SK-N-SH (cell line): ENCODE data around the gene GJE1. TPM values are rescaled to one million over a fixed set of nuclear protein-coding genes. Genes with fewer than 3 reads are reported as not detected.

Experiments used
- CTCF ChIA-PET: fragments of 300-600, 350-600 bp; formaldehyde crosslinking; extraction: SDS; loops from one replicate; lab custom pipeline; 2021; lab: Yijun Ruan, JAX
- POLR2A ChIA-PET: fragments of 350-600 bp; sonication (Branson Sonifier 250); formaldehyde crosslinking; extraction: SDS; loops from one replicate; lab custom pipeline; 2020; ENCODE audit warnings: antibody characterized with exemption, inconsistent platforms; lab: Yijun Ruan, JAX
- DNase-seq: peaks from one replicate; pipeline ENCODE4 v3.0.0; 2012
- H2AFZ ChIP-seq: fragments of 200-600 bp; sonication (generic); 2 replicates; pipeline ENCODE4 v1.8.1; 2016; ENCODE audit warnings: antibody characterized with exemption, mild to moderate bottlenecking, low read depth
- H3F3A ChIP-seq: fragments of 200-600 bp; sonication (generic); replicated peaks from 2 replicates; pipeline ENCODE3; 2016; ENCODE audit warnings: antibody characterized with exemption, mild to moderate bottlenecking; ENCODE audit not compliant: insufficient read depth
- H3K27ac ChIP-seq, 2 experiments: fragments of 200-500 bp in 1 of 2; fragments of 200-600 bp in 1 of 2; sonication (Bioruptor generic) in 1 of 2; sonication (generic), shearing (Covaris generic) in 1 of 2; 2 replicates each; pipeline versions ENCODE4 v1.5.1 to v1.6.1; 2014 to 2016; ENCODE audit warnings: low read depth in 2 of 2, inconsistent platforms in 1 of 2, low read length in 1 of 2, mild to moderate bottlenecking in 1 of 2, mixed read lengths in 1 of 2
- H3K27me3 ChIP-seq: fragments of 200-600 bp; sonication (generic), shearing (Covaris generic); 2 replicates; pipeline ENCODE4 v1.6.1; 2016; ENCODE audit warnings: mixed run types; ENCODE audit not compliant: insufficient read depth
- H3K36me3 ChIP-seq, 2 experiments: fragments of 200-500 bp in 1 of 2; fragments of 200-600 bp in 1 of 2; sonication (Bioruptor generic) in 1 of 2; sonication (generic) in 1 of 2; replicated peaks in 1 of 2; 2 replicates each; pipeline versions ENCODE3 to v1.5.1; 2014 to 2016; ENCODE audit warnings: low read length in 1 of 2, mild to moderate bottlenecking in 1 of 2; ENCODE audit not compliant: insufficient read depth in 2 of 2, control insufficient read depth in 1 of 2
- H3K4me1 ChIP-seq, 2 experiments: fragments of 200-500 bp in 1 of 2; fragments of 200-600 bp in 1 of 2; sonication (Bioruptor generic) in 1 of 2; sonication (generic), shearing (Covaris generic) in 1 of 2; 2 replicates each; pipeline versions ENCODE4 v1.5.1 to v1.6.1; 2014 to 2016; ENCODE audit warnings: low read depth in 1 of 2, low read length in 1 of 2, mixed run types in 1 of 2; ENCODE audit not compliant: insufficient read depth in 2 of 2, control insufficient read depth in 1 of 2
- H3K4me2 ChIP-seq: fragments of 200-600 bp; sonication (generic), shearing (Covaris generic); 2 replicates; pipeline ENCODE4 v1.6.1; 2017; ENCODE audit warnings: mixed run types
- H3K4me3 ChIP-seq, 2 experiments: fragments of 200-500 bp in 1 of 2; fragments of 200-600 bp in 1 of 2; sonication (Bioruptor generic) in 1 of 2; sonication (generic), shearing (Covaris generic) in 1 of 2; 2 replicates each; pipeline versions ENCODE4 v1.5.1 to v1.8.1; 2014 to 2016; ENCODE audit warnings: low read depth in 2 of 2, inconsistent platforms in 1 of 2, low read length in 1 of 2, mild to moderate bottlenecking in 1 of 2, mixed read lengths in 1 of 2, moderate library complexity in 1 of 2
- H3K79me2 ChIP-seq: fragments of 200-600 bp; sonication (generic); 2 replicates; pipeline ENCODE4 v1.8.1; 2017; ENCODE audit warnings: mild to moderate bottlenecking; ENCODE audit not compliant: insufficient read depth
- H3K9ac ChIP-seq: fragments of 200-600 bp; sonication (generic); 2 replicates; pipeline ENCODE4 v1.6.1; 2017; ENCODE audit warnings: mixed run types
- H3K9me2 ChIP-seq: fragments of 200-600 bp; sonication (generic); 2 replicates; pipeline ENCODE4 v1.6.1; 2017; ENCODE audit warnings: mixed run types
- H3K9me3 ChIP-seq: fragments of 200-600 bp; sonication (generic); 2 replicates; pipeline ENCODE4 v1.6.1; 2017; ENCODE audit warnings: mixed run types, mild to moderate bottlenecking, moderate library complexity
- H4K20me1 ChIP-seq: fragments of 200-600 bp; sonication (generic); 2 replicates; pipeline ENCODE4 v1.6.1; 2017; ENCODE audit warnings: mild to moderate bottlenecking, mixed run types; ENCODE audit not compliant: insufficient read depth
- CTCF ChIP-seq: fragments of 200-600 bp; sonication (generic); IDR thresholded peaks from 2 replicates; pipeline ENCODE4 v1.6.1; 2017; ENCODE audit warnings: antibody characterized with exemption, mild to moderate bottlenecking, moderate library complexity
- EP300 ChIP-seq, 2 experiments: IDR thresholded peaks; 2 replicates each; pipeline versions ENCODE4 v1.4.0 to v1.6.1; 2012; ENCODE audit warnings: borderline replicate concordance in 1 of 2, low read depth in 1 of 2, low read length in 1 of 2
- FOSL2 ChIP-seq: IDR thresholded peaks from 2 replicates; pipeline ENCODE4 v1.4.0; 2012; ENCODE audit warnings: low read depth, mild to moderate bottlenecking, moderate library complexity, borderline replicate concordance
- FOXJ3 ChIP-seq: sonication (generic); formaldehyde crosslinking; IDR thresholded peaks from 2 replicates; pipeline ENCODE4 v1.5.1; 2020; ENCODE audit warnings: mild to moderate bottlenecking, missing genetic modification reagents
- GABPA ChIP-seq: IDR thresholded peaks from 2 replicates; pipeline ENCODE4 v1.4.0; 2012; ENCODE audit warnings: low read depth, mild to moderate bottlenecking
- GATA2 ChIP-seq: sonication (generic); formaldehyde crosslinking; IDR thresholded peaks from 2 replicates; pipeline ENCODE4 v1.5.0; 2020; ENCODE audit warnings: mild to moderate bottlenecking, missing genetic modification reagents
- IRF3 ChIP-seq: fragments of 150-350 bp; IDR thresholded peaks from 2 replicates; pipeline ENCODE4 v1.6.1; 2016; ENCODE audit warnings: mild to moderate bottlenecking, low read depth, low read length
- MAX ChIP-seq: IDR thresholded peaks from 2 replicates; pipeline ENCODE4 v1.4.0; 2012; ENCODE audit warnings: low read depth
- MEF2A ChIP-seq: IDR thresholded peaks from 2 replicates; pipeline ENCODE4 v1.4.0; 2012; ENCODE audit warnings: low read depth, borderline replicate concordance
- MXI1 ChIP-seq: IDR thresholded peaks from 2 replicates; pipeline ENCODE4 v1.6.1; 2012; ENCODE audit warnings: mild to moderate bottlenecking, low read depth, low read length, improper control_type of control experiment
- POLR2AphosphoS5 ChIP-seq: IDR thresholded peaks from 2 replicates; pipeline ENCODE4 v1.6.1; 2012; ENCODE audit warnings: low read depth, low read length
- RFX5 ChIP-seq: IDR thresholded peaks from 2 replicates; pipeline ENCODE4 v1.6.1; 2012; ENCODE audit warnings: mild to moderate bottlenecking, improper control_type of control experiment, low read length
- SIN3A ChIP-seq: IDR thresholded peaks from 2 replicates; pipeline ENCODE4 v1.6.1; 2012; ENCODE audit warnings: low read depth, mild to moderate bottlenecking, low read length, moderate library complexity, borderline replicate concordance
- TCF12 ChIP-seq: IDR thresholded peaks from 2 replicates; pipeline ENCODE4 v1.4.0; 2012
- USF1 ChIP-seq: IDR thresholded peaks from 2 replicates; pipeline ENCODE4 v1.4.0; 2012; ENCODE audit warnings: low read depth, borderline replicate concordance
- USF2 ChIP-seq: fragments of 150-350 bp; IDR thresholded peaks from 2 replicates; pipeline ENCODE4 v1.6.1; 2017; ENCODE audit warnings: antibody characterized with exemption, low read length, low read depth, borderline replicate concordance
- WGBS: methylation state at CpG from one replicate; pipeline ENCODE4 v1.1.6; 2017; ENCODE audit warnings: low lambda C conversion rate; 5-methylcytosine and 5-hydroxymethylcytosine counted together
- polyA plus RNA-seq, 3 experiments: library from polyadenylated mRNA; depleted of rRNA; stranded (reverse); fragments of >200 nt; gene quantifications; 2 replicates each; pipeline ENCODE4 v1.2.3, GENCODE V29; 2012
- TF ChIP-seq, protein P1 (sequence below): IDR thresholded peaks from 2 replicates; pipeline ENCODE4 v1.6.1; 2012; ENCODE audit warnings: mild to moderate bottlenecking, low read depth, low read length, moderate library complexity

Gene GJE1
- polyA plus RNA-seq, 1 of the 3 experiments (the other 2 are of a cell fraction), result not detected

DNA sequence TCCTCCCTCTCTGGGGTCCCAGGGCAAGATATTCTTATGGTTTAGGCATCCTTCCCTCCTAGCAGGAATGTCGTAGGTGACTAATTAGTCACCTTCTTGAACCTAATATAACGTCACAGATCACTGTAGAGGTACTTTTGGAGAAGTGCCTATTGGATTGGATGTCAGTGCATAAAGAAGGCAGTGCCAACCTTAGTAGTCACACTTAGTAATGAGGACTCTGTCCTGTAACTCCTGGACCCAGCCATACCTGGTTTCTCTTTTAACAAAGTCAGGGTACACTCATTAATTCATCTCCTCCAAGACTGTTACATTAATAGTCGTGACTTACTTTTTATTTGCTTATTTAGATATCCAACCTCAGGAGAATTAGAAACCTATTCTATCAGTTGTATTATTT, 34.3 kb downstream of the GJE1 start (continued):
- TF ChIP-seq USF2 (no peak), GABPA (no peak), MAX (no peak), TCF12 (no peak), EP300 (IDR thresholded peaks at IDR 0.05; ENCODE audit: borderline replicate concordance in 1 of 2, low read depth in 1 of 2, low read length in 1 of 2) (no peak), IRF3 (no peak), FOXJ3 (no peak), POLR2AphosphoS5 (no peak), USF1 (no peak), FOSL2 (no peak)

- WGBS, result 84% methylated on average over 2 of the region's 2 CpGs
- no peak overlapping the region for H3K9ac ChIP-seq
- H3K4me3 ChIP-seq, result no peak overlapping the region
- no peak overlapping the region for H3K27ac ChIP-seq
- H3K36me3 ChIP-seq, result peaks cover 43 to 57% of the 10 kb centered on the region in 2 experiments
- 0 out of 2 replicates have a peak, but pooled peaks cover 13% of the 10 kb centered on the region for H4K20me1 ChIP-seq
- ChIA-PET CTCF (interaction anchor here (0.8 kb wide), 1 partner anchor 11 kb away, joined by 4 read pairs; no protein-coding TSS in a partner anchor), POLR2A (no interaction called here)
- H3K4me1 ChIP-seq, result no peaks in the 10 kb centered on the region; a peak in 1 of 4 replicates
- H3K9me3 ChIP-seq, result no peaks in the 10 kb centered on the region
- peaks cover 14% of the 10 kb centered on the region for H3F3A ChIP-seq
- TF ChIP-seq, protein P1, sequence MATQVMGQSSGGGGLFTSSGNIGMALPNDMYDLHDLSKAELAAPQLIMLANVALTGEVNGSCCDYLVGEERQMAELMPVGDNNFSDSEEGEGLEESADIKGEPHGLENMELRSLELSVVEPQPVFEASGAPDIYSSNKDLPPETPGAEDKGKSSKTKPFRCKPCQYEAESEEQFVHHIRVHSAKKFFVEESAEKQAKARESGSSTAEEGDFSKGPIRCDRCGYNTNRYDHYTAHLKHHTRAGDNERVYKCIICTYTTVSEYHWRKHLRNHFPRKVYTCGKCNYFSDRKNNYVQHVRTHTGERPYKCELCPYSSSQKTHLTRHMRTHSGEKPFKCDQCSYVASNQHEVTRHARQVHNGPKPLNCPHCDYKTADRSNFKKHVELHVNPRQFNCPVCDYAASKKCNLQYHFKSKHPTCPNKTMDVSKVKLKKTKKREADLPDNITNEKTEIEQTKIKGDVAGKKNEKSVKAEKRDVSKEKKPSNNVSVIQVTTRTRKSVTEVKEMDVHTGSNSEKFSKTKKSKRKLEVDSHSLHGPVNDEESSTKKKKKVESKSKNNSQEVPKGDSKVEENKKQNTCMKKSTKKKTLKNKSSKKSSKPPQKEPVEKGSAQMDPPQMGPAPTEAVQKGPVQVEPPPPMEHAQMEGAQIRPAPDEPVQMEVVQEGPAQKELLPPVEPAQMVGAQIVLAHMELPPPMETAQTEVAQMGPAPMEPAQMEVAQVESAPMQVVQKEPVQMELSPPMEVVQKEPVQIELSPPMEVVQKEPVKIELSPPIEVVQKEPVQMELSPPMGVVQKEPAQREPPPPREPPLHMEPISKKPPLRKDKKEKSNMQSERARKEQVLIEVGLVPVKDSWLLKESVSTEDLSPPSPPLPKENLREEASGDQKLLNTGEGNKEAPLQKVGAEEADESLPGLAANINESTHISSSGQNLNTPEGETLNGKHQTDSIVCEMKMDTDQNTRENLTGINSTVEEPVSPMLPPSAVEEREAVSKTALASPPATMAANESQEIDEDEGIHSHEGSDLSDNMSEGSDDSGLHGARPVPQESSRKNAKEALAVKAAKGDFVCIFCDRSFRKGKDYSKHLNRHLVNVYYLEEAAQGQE, result no peak
- no peak for TF ChIP-seq MEF2A
- TF ChIP-seq RFX5, result no peak
- TF ChIP-seq FOSL2, result no peak
- TF ChIP-seq SIN3A, result no peak
- TF ChIP-seq GATA2 (CRISPR knock-in tag), result no peak
- TF ChIP-seq MAX, result no peak
- no peak for TF ChIP-seq CTCF
- TF ChIP-seq MXI1, result no peak
- TF ChIP-seq, all 33 proteins: peak for 0
- Histone ChIP-seq H3K27me3 (no peaks in the 10 kb centered on the region), H3K79me2 (peaks cover 70% of the 10 kb centered on the region), H2AFZ (no peak overlapping the region), H3K4me2 (no peak overlapping the region), H3K9me2 (no peaks in the 10 kb centered on the region)
- no peak for DNase-seq
Observed at GRCh38 chr6:142167486-142167885, 34.8 kb downstream of the GJE1 start.
